NCI-H345 treated with DMSO at 0.1 percent for 48 hours (cell line): ENCODE results near the gene H2BK1.

Experiments used
- DNase-seq: peaks from one replicate; lab custom pipeline; 2025; ENCODE audit not compliant: unreplicated experiment; lab: John Stamatoyannopoulos, UW

H2BK1 gene

GRCh38 chr7:151205730-151206129, 4.6 kb downstream of the H2BK1 start:
- no peak for DNase-seq

GRCh38 chr7:151204383-151205032, 5.8 kb downstream of the H2BK1 start:
- DNase-seq: no peak

GRCh38 chr7:151202836-151203235, 7.5 kb downstream of the H2BK1 start:
- no peak for DNase-seq

- no peak for DNase-seq
Observed at GRCh38 chr7:151201751-151202150, 8.5 kb downstream of the H2BK1 start.

GRCh38 chr7:151201344-151201743, 8.9 kb downstream of the H2BK1 start:
- no peak for DNase-seq

- no peak for DNase-seq
Observed at GRCh38 chr7:151198945-151199848, 11.1 kb downstream of the H2BK1 start.

GRCh38 chr7:151197932-151198331, 12.4 kb downstream of the H2BK1 start:
- DNase-seq: no peak

- no peak for DNase-seq
Observed at GRCh38 chr7:151195616-151196450, 14.5 kb downstream of the H2BK1 start.

- no peak for DNase-seq
Observed at GRCh38 chr7:151194188-151194587, 16.1 kb downstream of the H2BK1 start.

GRCh38 chr7:151193203-151193978, 16.9 kb downstream of the H2BK1 start:
- no peak for DNase-seq

- no peak for DNase-seq
Observed at GRCh38 chr7:151192002-151192539, 18.2 kb downstream of the H2BK1 start.

- DNase-seq: no peak
Observed at GRCh38 chr7:151191544-151191943, 18.7 kb downstream of the H2BK1 start.

GRCh38 chr7:151189038-151189437, 21.2 kb downstream of the H2BK1 start:
- DNase-seq: no peak

GRCh38 chr7:151188252-151188542, 22.1 kb downstream of the H2BK1 start:
- DNase-seq: no peak

GRCh38 chr7:151187409-151188251, 22.7 kb downstream of the H2BK1 start:
- DNase-seq: no peak

GRCh38 chr7:151186640-151187408, 23.5 kb downstream of the H2BK1 start, which contains the start of gene ASB10:
TSS of gene ASB10 (minus strand) at chr7:151187250. CDS start at chr7:151187130, 120 bp downstream.
- DNase-seq: no peak

- DNase-seq: no peak
Observed at GRCh38 chr7:151185762-151186639, 24.3 kb downstream of the H2BK1 start.

- DNase-seq: no peak
Observed at GRCh38 chr7:151181011-151181431, 29.3 kb downstream of the H2BK1 start.
